ENCODE results near the gene WNT3.

The WNT3 gene

DNA sequence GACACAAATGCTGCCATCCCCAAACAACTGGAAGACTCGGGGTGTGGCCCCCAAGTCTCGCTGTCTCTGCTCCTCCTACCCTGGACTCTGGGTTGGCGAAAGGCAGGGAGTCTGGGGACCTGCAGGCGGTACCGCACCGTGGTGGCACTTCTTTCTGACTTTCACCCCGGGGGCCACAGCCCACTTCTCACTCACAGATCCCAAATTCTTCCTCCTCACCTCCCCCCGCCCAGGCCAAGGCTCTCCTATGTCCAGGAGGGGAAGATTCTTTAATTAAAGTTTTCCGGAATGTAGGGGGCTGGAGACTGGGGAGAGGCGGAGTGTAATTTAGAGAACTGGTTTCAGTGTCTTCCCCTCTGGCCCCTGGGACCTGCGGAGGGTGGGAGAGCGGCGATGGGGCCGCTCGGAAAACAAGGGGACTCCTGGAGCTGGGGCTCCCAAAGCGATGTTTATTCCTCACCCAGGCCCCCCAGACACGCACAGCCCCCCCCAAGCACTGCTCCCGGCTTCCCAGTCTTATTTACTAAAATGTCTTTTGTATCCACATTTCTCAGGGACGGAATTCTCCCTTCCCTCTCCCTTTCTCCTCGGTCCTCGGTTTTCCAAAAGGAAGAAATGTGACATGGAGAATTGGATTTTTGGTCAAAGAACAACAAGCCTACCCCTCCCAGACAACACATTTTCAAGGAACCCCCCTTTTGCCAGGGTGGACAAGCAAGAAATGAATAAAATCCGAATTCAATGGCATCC lies 1.2 kb downstream of the WNT3 start:
- peaks cover 5% of the 10 kb centered on the region for H3K36me3 ChIP-seq (ENCODE audit: insufficient read depth, low read length)
- H3K4me1 ChIP-seq (ENCODE audit: insufficient read depth, low read length): peaks cover 44% of the 10 kb centered on the region
- H3K4me3 ChIP-seq (ENCODE audit: low read length): peak overlapping the region; percentile 58
- peak overlapping the region; percentile 15 for H2AFZ ChIP-seq (ENCODE audit: low read depth, low read length)
- no peaks in the 10 kb centered on the region for H3K9me3 ChIP-seq (ENCODE audit: low read length)
- no peaks in the 10 kb centered on the region for H3K27me3 ChIP-seq (ENCODE audit: insufficient read depth, low read length)

DNA sequence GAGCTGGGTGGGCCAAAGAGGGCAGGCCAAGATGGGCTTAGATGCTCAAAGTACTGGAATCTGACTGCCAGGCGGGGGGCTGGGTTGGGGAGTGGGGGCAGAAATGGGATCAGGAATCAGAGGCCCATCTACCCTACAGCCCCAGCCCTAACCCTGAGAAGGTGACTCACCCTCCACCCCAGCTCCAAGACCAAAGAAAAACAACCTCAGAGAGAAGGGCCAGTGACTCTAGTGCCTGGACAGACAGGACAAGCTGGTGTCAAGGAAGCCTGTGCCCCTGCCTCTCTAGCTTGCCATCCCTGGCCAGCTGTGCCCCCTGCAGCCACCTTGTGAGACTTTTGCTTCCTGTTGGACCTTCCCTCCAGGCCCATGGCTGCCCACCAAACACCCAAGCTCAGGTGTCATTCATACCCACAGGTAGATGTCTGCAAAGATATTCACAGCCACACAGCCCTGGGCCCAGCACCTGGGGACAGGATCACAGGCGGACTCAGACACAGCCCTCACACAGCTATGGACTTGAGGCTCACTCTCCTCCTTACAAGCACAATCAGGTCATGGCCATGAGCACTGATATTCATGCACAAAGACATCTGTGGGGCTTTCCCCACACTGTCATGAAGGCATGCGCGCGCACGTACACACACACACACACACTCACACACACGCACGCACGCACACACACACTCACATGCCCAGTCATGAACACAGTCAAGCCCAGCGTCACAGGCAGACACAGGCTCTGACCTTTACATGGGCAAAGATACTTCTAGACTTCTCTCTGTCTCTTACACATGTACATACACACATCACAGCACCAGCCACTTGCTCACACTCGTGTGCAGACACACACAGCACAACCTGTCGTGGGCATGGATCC lies 2.8 kb downstream of the WNT3 start:
- Histone ChIP-seq H3K36me3 (ENCODE audit: insufficient read depth, low read length) (peaks cover 5% of the 10 kb centered on the region), H3K4me3 (ENCODE audit: low read length) (peak overlapping the region; percentile 58), H3K9me3 (ENCODE audit: low read length) (no peaks in the 10 kb centered on the region), H2AFZ (ENCODE audit: low read depth, low read length) (no peak overlapping the region), H3K4me1 (ENCODE audit: insufficient read depth, low read length) (peaks cover 35% of the 10 kb centered on the region), H3K27me3 (ENCODE audit: insufficient read depth, low read length) (no peaks in the 10 kb centered on the region)

DNA sequence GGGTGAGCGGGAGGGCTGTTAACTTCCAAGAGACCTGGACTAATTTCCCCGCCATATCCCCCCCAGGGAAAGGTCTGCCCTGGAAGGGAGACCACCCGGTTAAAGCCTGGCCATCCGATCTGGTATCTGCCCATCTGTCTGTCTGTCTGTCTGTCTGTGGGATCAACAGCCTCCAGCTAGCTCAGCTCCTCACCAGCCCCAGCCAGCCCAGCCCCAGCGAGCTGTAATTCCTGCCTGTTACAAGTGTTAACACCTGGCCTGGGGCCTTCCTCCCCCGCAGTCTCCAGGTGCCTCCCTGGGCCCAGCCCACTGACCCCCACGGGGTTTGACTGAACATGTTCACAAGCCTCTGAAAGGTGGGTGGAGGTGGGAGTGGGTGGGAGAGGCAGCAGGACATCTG lies 4.0 kb downstream of the WNT3 start:
- peaks cover 5% of the 10 kb centered on the region for H3K36me3 ChIP-seq (ENCODE audit: insufficient read depth, low read length)
- H3K4me3 ChIP-seq (ENCODE audit: low read length): no peak overlapping the region
- peaks cover 22% of the 10 kb centered on the region for H3K4me1 ChIP-seq (ENCODE audit: insufficient read depth, low read length)
- no peaks in the 10 kb centered on the region for H3K27me3 ChIP-seq (ENCODE audit: insufficient read depth, low read length)
- no peaks in the 10 kb centered on the region for H3K9me3 ChIP-seq (ENCODE audit: low read length)
- H2AFZ ChIP-seq (ENCODE audit: low read depth, low read length): no peak overlapping the region

DNA sequence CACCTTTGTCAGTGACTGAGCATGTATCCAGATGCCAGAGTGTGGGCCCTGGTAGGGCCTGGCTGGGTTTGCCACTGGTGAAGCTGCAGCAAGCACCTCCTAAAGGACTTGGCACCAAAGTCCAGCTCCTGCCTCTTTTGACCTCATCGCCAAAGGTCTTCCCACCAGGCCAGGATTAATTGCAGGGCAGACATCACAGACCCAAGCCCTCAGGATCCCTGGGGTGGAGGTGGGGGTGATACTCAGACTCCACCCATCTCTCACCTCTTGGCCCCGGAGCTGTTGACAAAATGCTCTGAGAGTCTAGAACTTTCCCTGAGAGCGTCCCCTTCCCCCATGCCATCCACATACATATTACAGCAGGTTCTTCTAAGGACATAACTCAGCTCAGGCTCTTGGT lies 4.6 kb downstream of the WNT3 start:
- H3K4me3 ChIP-seq (ENCODE audit: low read length): no peak overlapping the region
- no peaks in the 10 kb centered on the region for H3K27me3 ChIP-seq (ENCODE audit: insufficient read depth, low read length)
- peaks cover 20% of the 10 kb centered on the region for H3K4me1 ChIP-seq (ENCODE audit: insufficient read depth, low read length)
- no peak overlapping the region for H2AFZ ChIP-seq (ENCODE audit: low read depth, low read length)
- no peaks in the 10 kb centered on the region for H3K9me3 ChIP-seq (ENCODE audit: low read length)
- peaks cover 5% of the 10 kb centered on the region for H3K36me3 ChIP-seq (ENCODE audit: insufficient read depth, low read length)

DNA sequence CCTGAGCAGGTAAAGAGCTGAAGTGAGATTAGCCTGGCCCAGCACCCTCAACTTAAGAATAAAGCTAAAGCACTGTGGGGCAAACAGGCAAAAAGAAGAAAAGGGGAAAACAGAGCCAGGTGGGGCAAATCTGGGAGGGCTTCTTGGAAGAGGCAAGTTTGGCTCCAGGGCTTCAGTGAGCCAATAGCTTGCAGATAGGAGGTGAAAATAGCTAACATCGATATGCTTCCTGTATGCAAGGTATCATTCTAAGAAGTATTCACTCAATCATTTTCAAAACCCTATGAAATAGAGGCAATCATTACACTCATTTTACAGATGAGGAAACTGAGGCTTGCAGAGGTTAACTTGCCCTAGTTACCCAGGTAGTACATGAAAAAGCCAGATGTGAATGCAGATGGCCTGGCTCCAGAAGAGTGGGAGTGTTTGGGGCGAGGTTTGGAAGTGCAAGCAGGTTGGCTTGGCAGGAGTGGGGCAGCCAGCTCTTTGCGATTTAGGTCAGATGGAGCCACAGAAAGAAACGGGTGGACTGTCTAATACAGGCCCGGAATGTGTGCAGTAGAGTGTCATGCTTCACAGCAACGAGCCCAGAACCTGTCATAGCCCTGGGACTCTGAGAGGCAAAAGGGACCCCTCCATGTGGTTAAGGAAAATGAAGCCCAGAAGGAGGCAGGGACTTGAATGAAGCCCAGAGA lies 5.7 kb downstream of the WNT3 start:
- Histone ChIP-seq H3K27me3 (ENCODE audit: insufficient read depth, low read length) (no peaks in the 10 kb centered on the region), H3K4me1 (ENCODE audit: insufficient read depth, low read length) (peaks cover 20% of the 10 kb centered on the region), H3K9me3 (ENCODE audit: low read length) (no peaks in the 10 kb centered on the region), H3K36me3 (ENCODE audit: insufficient read depth, low read length) (peaks cover 5% of the 10 kb centered on the region), H3K4me3 (ENCODE audit: low read length) (no peak overlapping the region), H2AFZ (ENCODE audit: low read depth, low read length) (no peak overlapping the region)

DNA sequence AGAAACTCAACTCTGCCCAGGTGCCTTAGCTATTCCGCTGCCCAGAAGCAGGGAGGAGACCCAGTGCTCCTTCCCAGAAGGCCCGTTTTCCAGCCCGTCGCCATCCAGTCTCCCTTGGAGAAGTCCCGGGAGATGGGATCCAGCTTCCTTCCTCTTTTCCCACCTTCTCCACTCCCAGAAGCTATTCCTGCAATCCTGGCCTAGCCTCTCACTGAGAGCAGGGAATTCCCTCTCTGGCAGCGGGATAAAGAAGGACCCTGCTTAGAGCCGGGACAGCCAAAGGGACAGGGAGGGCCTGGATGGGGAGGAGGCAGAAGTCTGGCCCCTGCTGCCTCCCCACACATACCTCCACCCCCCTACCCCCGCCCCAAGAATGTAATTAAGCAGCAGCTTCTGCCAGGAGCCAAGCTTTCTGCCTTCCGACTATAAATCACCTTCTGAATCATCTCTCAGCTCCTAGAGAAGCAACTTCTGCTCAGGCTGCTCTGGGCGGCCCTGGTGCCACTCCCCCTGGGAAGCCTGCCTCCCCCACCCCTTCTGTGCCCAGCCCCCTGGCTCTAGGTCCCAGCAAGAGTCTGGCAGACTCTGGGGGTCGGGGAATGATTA lies 6.4 kb downstream of the WNT3 start:
- Histone ChIP-seq H3K27me3 (ENCODE audit: insufficient read depth, low read length) (no peaks in the 10 kb centered on the region), H3K4me1 (ENCODE audit: insufficient read depth, low read length) (peaks cover 17% of the 10 kb centered on the region), H3K4me3 (ENCODE audit: low read length) (no peak overlapping the region), H2AFZ (ENCODE audit: low read depth, low read length) (no peak overlapping the region), H3K9me3 (ENCODE audit: low read length) (no peaks in the 10 kb centered on the region), H3K36me3 (ENCODE audit: insufficient read depth, low read length) (peaks cover 5% of the 10 kb centered on the region)

DNA sequence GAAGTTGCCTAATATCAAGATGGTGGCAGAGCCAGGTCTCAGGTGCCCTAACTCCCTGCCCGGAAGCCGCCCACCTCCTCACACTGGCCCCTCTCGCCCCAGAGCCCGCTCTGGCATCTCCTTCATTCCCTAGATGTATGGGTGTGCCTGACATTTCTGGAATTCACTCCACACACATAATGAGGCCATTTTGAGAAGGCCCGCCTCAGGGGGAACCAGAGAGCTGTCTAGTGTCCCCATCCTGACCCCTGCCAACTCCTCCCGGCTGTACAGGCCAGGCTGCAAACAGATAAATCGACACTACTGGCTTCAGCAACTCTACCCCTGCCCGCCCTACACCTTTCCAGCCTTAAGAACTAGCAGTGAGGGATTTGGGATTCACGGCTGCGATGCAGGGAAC lies 7.7 kb downstream of the WNT3 start:
- H3K4me3 ChIP-seq (ENCODE audit: low read length): no peak overlapping the region
- no peak overlapping the region for H2AFZ ChIP-seq (ENCODE audit: low read depth, low read length)
- H3K27me3 ChIP-seq (ENCODE audit: insufficient read depth, low read length): no peaks in the 10 kb centered on the region
- peaks cover 13% of the 10 kb centered on the region for H3K36me3 ChIP-seq (ENCODE audit: insufficient read depth, low read length)
- H3K9me3 ChIP-seq (ENCODE audit: low read length): no peaks in the 10 kb centered on the region
- H3K4me1 ChIP-seq (ENCODE audit: insufficient read depth, low read length): peaks cover 4% of the 10 kb centered on the region

DNA sequence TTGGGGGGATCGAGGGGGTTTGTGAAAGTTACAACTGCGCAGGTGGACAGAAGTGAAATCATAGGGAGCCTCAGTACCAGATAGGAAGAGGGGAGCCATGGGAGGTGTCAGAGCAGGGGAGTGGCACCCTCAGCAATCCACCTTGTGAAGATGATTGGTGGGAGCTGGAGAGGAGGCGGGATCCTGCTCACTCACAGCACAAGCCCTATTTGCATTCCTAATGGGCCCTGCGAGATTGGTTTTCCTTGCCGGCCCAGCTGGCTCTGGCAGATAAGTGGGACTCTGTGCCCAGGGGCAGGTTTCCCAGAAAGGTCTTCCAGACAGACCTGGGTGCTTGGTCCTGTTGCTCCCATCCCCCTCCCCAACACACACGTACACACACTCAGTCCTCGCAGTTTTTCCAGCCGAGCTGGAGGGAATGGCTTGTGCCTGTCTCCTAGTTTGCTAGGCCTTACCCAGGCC lies 9.4 kb downstream of the WNT3 start:
- no peak overlapping the region for H3K4me3 ChIP-seq (ENCODE audit: low read length)
- H2AFZ ChIP-seq (ENCODE audit: low read depth, low read length): no peak overlapping the region
- H3K36me3 ChIP-seq (ENCODE audit: insufficient read depth, low read length): peaks cover 12% of the 10 kb centered on the region
- peaks cover 3% of the 10 kb centered on the region for H3K9me3 ChIP-seq (ENCODE audit: low read length)
- no peaks in the 10 kb centered on the region for H3K4me1 ChIP-seq (ENCODE audit: insufficient read depth, low read length)
- no peaks in the 10 kb centered on the region for H3K27me3 ChIP-seq (ENCODE audit: insufficient read depth, low read length)

DNA sequence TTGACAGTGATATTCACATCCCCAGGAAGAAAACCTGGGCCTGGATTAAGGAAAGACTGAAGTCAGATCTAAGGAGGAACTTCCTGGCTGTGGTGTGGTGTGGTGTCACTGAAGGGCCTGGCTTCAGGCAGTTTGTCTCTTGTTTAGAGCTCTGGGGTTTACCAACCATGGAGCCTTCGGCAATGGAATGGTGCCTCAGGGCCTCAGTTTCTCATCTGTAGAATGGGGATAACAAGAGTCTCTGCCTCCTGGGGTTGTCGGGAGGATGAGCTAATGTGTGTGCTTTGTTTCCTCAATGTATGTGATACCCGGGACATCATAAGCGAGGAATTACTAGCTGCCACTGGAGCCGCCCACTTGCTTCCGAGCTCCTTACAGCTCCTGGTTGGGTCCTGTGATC lies 12.7 kb downstream of the WNT3 start:
- Histone ChIP-seq H3K4me1 (ENCODE audit: insufficient read depth, low read length) (no peaks in the 10 kb centered on the region), H3K36me3 (ENCODE audit: insufficient read depth, low read length) (peaks cover 21% of the 10 kb centered on the region), H2AFZ (ENCODE audit: low read depth, low read length) (no peak overlapping the region), H3K4me3 (ENCODE audit: low read length) (no peak overlapping the region), H3K9me3 (ENCODE audit: low read length) (peaks cover 6% of the 10 kb centered on the region), H3K27me3 (ENCODE audit: insufficient read depth, low read length) (no peaks in the 10 kb centered on the region)

DNA sequence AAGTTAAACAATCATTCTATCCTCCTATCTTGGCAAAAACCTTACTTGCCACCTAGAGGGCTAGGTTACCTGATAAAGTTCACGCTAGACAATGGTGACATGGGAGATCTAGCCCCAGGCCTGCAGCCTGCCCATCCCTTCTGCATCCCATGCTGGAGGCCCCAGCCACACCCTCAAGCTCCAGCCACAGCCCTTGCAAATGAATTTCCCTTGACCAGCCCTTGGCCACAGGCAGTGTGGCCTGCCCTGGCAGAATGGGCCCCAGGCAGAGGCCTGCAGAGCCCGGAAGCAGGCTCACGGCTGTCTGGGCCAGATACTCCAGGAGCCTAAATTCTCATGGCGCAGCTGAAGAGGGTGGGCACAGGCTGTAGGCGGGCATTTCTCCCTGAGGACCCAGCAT lies 14.9 kb downstream of the WNT3 start:
- Histone ChIP-seq H3K36me3 (ENCODE audit: insufficient read depth, low read length) (peaks cover 22% of the 10 kb centered on the region), H3K4me1 (ENCODE audit: insufficient read depth, low read length) (no peaks in the 10 kb centered on the region), H3K4me3 (ENCODE audit: low read length) (no peak overlapping the region), H2AFZ (ENCODE audit: low read depth, low read length) (no peak overlapping the region), H3K9me3 (ENCODE audit: low read length) (peaks cover 6% of the 10 kb centered on the region), H3K27me3 (ENCODE audit: insufficient read depth, low read length) (no peaks in the 10 kb centered on the region)

DNA sequence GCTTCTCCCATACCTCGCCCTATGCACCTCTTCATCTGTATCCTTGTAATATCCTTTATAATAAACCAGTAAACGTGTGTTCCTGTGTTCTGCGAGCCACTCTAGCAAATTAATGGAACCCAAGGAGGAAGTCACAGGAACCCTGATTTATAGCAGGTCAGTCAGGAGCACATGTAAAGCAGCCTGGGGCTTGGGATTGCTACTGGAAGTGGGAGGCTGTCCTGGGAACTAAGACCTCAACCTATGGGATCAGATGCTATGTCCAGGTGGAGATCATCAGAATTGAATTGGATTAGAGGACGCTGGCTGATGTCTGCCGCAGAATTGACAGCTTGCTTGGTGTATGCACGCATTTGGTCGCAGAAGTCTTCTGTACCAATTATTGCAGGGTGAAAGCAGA lies 15.7 kb downstream of the WNT3 start:
- Histone ChIP-seq H3K36me3 (ENCODE audit: insufficient read depth, low read length) (peaks cover 22% of the 10 kb centered on the region), H3K27me3 (ENCODE audit: insufficient read depth, low read length) (no peaks in the 10 kb centered on the region), H2AFZ (ENCODE audit: low read depth, low read length) (no peak overlapping the region), H3K9me3 (ENCODE audit: low read length) (peaks cover 6% of the 10 kb centered on the region), H3K4me1 (ENCODE audit: insufficient read depth, low read length) (no peaks in the 10 kb centered on the region), H3K4me3 (ENCODE audit: low read length) (no peak overlapping the region)

DNA sequence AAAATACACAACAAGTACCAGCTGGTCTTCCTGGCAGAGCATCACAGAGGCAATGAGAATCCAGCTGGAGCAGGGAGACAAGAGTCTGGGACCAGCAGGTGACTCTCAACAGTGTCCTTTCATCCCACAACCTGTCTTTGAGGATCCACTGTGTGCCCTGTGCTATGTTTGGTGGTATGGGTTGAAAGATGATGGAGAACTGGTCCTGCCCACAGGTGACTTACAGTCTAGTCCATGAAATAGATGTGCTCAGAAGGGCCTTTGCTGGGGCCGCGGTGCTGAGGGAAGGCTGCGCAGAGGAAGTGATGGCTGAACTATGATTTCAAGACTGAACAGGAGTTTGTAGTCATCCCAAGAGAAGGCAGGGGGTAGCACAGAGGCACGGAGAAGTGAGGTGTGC lies 17.9 kb downstream of the WNT3 start:
- peaks cover 11% of the 10 kb centered on the region for H3K36me3 ChIP-seq (ENCODE audit: insufficient read depth, low read length)
- H3K4me1 ChIP-seq (ENCODE audit: insufficient read depth, low read length): no peaks in the 10 kb centered on the region
- H3K4me3 ChIP-seq (ENCODE audit: low read length): no peak overlapping the region
- no peaks in the 10 kb centered on the region for H3K27me3 ChIP-seq (ENCODE audit: insufficient read depth, low read length)
- H2AFZ ChIP-seq (ENCODE audit: low read depth, low read length): no peak overlapping the region
- peaks cover 6% of the 10 kb centered on the region for H3K9me3 ChIP-seq (ENCODE audit: low read length)
